Neural crest cell (in vitro differentiated cells): Measurements from ENCODE around the gene GNAQ. TPM values are rescaled to one million over a fixed set of nuclear protein-coding genes. Genes with fewer than 3 reads are reported as not detected.

ENCODE experiments used
- DNase-seq: peaks from one replicate; pipeline ENCODE4 v3.0.0; 2021; ENCODE audit warnings: low read depth, mixed read lengths, low spot score
- H3K27ac Mint-ChIP-seq: one replicate; pipeline ENCODE4 v1.8.0; 2021; ENCODE audit warnings: mild to moderate bottlenecking, mixed read lengths; ENCODE audit not compliant: unreplicated experiment
- H3K27me3 Mint-ChIP-seq: 2 replicates; pipeline ENCODE4 v1.8.0; 2021; ENCODE audit warnings: low read depth, mild to moderate bottlenecking, mixed read lengths
- H3K36me3 Mint-ChIP-seq: 2 replicates; pipeline ENCODE4 v1.8.0; 2021; ENCODE audit warnings: low read depth, mild to moderate bottlenecking, mixed read lengths
- H3K4me1 Mint-ChIP-seq: 2 replicates; pipeline ENCODE4 v1.8.0; 2021; ENCODE audit warnings: mixed read lengths
- H3K4me3 Mint-ChIP-seq: one replicate; pipeline ENCODE4 v1.8.0; 2021; ENCODE audit warnings: mild to moderate bottlenecking, mixed read lengths
- H3K9me3 Mint-ChIP-seq: 2 replicates; pipeline ENCODE4 v1.8.0; 2021; ENCODE audit warnings: mixed read lengths
- total RNA-seq: library from RNA; stranded (reverse); gene quantifications from 2 replicates; pipeline ENCODE4 v1.2.1, GENCODE V29; 2021
- TF ChIP-seq, protein P1 (sequence below): fragments of 200-600 bp; sonication (generic); conservative IDR thresholded peaks from 2 replicates; pipeline ENCODE4 v1.5.0; 2021; ENCODE audit warnings: antibody characterized with exemption, mild to moderate bottlenecking

Gene GNAQ
- total RNA-seq, 1 donor from 2014 or later = 53.3 TPM

DNA sequence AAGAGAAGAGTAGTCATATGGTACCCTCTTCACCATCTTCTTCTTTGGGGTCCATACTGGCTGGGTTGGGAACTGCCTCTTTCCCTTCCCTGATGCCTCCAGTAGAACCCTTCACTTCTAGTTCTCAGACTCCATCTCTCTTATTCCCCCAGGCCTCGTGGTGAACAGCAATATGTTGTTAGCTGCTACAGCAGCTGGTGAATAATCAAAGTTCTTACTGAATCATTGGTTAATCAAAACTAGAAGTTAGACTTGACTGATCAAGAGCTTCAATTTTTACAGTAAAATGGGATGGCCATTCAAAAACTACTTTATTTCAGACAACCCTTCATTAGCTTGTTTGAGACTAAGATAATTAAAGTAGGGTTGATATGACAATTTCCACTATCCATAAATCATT, 192.6 kb downstream of the GNAQ start:
- TF ChIP-seq, protein P1, sequence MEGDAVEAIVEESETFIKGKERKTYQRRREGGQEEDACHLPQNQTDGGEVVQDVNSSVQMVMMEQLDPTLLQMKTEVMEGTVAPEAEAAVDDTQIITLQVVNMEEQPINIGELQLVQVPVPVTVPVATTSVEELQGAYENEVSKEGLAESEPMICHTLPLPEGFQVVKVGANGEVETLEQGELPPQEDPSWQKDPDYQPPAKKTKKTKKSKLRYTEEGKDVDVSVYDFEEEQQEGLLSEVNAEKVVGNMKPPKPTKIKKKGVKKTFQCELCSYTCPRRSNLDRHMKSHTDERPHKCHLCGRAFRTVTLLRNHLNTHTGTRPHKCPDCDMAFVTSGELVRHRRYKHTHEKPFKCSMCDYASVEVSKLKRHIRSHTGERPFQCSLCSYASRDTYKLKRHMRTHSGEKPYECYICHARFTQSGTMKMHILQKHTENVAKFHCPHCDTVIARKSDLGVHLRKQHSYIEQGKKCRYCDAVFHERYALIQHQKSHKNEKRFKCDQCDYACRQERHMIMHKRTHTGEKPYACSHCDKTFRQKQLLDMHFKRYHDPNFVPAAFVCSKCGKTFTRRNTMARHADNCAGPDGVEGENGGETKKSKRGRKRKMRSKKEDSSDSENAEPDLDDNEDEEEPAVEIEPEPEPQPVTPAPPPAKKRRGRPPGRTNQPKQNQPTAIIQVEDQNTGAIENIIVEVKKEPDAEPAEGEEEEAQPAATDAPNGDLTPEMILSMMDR = no peak
- Mint-ChIP-seq H3K4me3 (no peak overlapping the region), H3K4me1 (peaks cover 10% of the 10 kb centered on the region), H3K9me3 (no peaks in the 10 kb centered on the region), H3K27me3 (no peaks in the 10 kb centered on the region), H3K27ac (no peak overlapping the region), H3K36me3 (no peaks in the 10 kb centered on the region)
- DNase-seq = no peak

DNA sequence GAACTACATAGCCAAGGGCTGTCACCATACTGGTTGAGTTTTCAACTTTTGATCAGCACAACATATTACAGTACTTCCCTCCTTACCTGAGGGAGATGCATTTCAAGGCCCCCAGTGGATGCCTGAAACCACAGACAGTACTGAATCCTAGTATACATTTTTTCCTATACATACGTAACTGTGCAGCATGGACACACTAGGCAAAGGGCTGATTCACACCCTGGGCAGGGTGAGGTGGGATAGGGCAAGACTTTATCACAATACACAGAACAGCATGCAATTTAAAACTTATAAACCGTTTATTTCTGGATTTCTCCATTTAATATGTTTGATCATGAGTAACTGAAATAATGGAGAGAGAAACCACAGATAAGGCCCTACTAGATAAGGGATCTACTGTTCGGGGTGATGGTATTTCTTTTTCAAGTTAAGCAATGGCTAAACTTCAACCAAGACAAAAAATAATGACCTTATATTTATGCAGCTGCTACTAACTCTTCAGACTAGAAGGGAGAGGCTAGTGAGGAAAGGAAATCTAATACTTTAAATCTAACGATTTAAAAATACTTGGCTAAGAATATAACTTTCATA, 196.6 kb downstream of the GNAQ start:
- Mint-ChIP-seq H3K36me3 (peaks cover 4% of the 10 kb centered on the region), H3K9me3 (no peaks in the 10 kb centered on the region), H3K4me3 (no peak overlapping the region), H3K27me3 (no peaks in the 10 kb centered on the region), H3K27ac (no peak overlapping the region), H3K4me1 (peaks cover 7% of the 10 kb centered on the region)
- TF ChIP-seq, protein P1 = no peak
- DNase-seq = no peak

DNA sequence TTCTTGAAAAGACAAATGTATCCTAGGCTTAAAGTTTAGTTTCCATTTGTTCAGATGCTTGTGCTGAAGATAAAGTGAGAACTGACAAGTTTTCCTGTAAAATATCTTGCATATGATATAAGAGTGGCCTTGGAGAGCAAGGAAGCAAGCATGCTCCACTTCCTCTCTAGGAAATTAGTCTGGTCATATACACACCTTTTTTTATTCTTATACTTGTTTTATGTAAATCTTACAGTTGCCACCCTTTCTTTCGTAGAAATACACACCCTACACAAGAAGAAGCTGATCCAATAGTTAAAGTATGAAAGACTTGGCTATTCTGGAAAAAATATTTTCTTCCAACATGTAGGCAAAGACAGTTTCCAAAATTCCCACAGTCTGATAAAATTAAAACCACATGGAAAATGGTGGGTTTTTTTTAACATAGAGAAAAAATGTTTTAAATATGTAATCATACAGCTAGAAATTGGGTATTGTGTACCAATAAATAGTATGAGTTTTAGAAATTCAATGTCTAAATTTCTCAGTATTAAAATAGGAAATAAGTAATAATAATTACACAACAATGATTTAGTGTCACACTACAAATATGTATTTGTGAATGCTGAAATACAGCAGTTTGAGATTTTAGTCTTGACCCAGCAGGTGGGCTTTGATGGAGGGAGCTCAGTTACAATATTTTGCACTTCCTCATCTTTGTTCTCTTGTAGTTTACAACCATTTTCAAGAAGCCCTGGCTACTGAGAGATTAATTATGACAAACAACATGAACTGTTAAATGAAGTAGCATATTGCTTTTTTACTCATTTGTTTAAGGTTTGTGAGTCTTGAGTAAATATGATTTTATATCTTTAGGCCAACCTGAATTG, 197.8 kb downstream of the GNAQ start:
- H3K4me1 Mint-ChIP-seq = peaks cover 5% of the 10 kb centered on the region
- no peak for DNase-seq
- H3K9me3 Mint-ChIP-seq = no peaks in the 10 kb centered on the region
- no peak overlapping the region for H3K4me3 Mint-ChIP-seq
- peaks cover 4% of the 10 kb centered on the region for H3K36me3 Mint-ChIP-seq
- H3K27ac Mint-ChIP-seq = no peak overlapping the region
- no peaks in the 10 kb centered on the region for H3K27me3 Mint-ChIP-seq
- TF ChIP-seq, protein P1 = no peak

DNA sequence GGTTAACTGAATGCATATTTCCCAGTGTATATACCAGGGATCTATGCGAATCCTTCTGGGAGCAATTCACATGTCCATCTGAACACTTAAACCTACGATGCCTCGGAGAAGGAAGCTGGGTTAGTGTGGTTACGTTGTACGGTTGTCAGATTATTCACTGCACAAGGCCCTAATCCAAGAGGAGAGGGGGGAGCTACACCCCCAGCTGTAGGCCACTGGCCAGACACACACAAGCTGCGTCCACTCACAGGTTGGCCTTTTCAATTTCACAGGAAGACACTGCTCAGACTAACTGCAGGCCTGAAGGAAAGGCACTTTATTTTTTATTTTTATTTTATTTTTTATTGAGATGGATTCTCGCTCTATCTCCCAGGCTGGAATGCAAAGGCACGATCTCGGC, 199.0 kb downstream of the GNAQ start:
- H3K36me3 Mint-ChIP-seq = peaks cover 4% of the 10 kb centered on the region
- TF ChIP-seq, protein P1 = no peak
- H3K9me3 Mint-ChIP-seq = no peaks in the 10 kb centered on the region
- H3K27ac Mint-ChIP-seq = no peak overlapping the region
- DNase-seq = no peak
- H3K4me1 Mint-ChIP-seq = peaks cover 10% of the 10 kb centered on the region
- H3K27me3 Mint-ChIP-seq = no peaks in the 10 kb centered on the region
- H3K4me3 Mint-ChIP-seq = no peak overlapping the region

DNA sequence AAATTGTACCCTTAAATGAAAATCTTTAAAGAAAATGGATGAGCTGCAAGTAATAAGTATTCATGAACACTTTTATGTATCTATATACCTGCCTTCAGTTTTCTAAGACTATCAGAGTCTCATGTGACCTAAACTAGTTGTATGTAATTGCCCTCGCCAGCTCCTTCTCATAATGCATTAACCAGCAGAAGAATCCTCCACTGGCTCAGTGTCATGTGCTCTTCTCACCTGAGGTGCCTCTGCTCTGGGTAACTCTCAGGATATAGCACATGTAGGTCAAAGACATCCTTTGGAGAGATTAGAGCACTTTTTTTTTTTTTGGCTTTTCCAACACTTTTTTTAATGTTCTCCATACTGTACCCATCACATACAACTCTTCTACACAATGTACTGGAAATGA, 199.8 kb downstream of the GNAQ start:
- no peak for DNase-seq
- Mint-ChIP-seq H3K4me3 (no peak overlapping the region), H3K36me3 (peaks cover 4% of the 10 kb centered on the region), H3K27me3 (no peaks in the 10 kb centered on the region), H3K9me3 (no peaks in the 10 kb centered on the region), H3K4me1 (peaks cover 17% of the 10 kb centered on the region), H3K27ac (no peak overlapping the region)
- TF ChIP-seq, protein P1 = no peak
